Nucleus accumbens (tissue), 56 donors: ENCODE results near the gene TRAFD1.

ENCODE experiments used
- DNase-seq, 56 donors: peaks; one replicate each; lab custom pipeline; 2025; lab: John Stamatoyannopoulos, UW

TRAFD1 gene

GRCh38 chr12:112196196-112196875, 71.0 kb downstream of the TRAFD1 start:
- no peak for DNase-seq

- DNase-seq = peak in 34 of 56 donors; percentile 4 to 76 (median 26)
Observed at GRCh38 chr12:112198120-112198733, 72.9 kb downstream of the TRAFD1 start.

GRCh38 chr12:112199136-112199535, 73.8 kb downstream of the TRAFD1 start:
- no peak for DNase-seq
